Renal cortical epithelial cell (primary cell): ENCODE measurements around the gene SH2B2. TPM values are rescaled to one million over a fixed set of nuclear protein-coding genes. Genes with fewer than 3 reads are reported as not detected.
"Not testable (repeated sequence)": the region's sequence is repeated elsewhere in the genome, so short reads cannot be mapped to it uniquely, and the experiment has no call there.

Source experiments
- DNase-seq: peaks from one replicate; pipeline ENCODE4 v3.0.0-alpha.2; 2011; ENCODE audit warnings: low read depth
- total RNA-seq: library from RNA; depleted of rRNA; stranded (reverse); fragments of >200 nt; gene quantifications from 2 replicates; pipeline ENCODE4 v1.2.3, GENCODE V29; 2014

The SH2B2 gene
- total RNA-seq, 1 donor from 2014 or later, result 15.0 TPM

DNA sequence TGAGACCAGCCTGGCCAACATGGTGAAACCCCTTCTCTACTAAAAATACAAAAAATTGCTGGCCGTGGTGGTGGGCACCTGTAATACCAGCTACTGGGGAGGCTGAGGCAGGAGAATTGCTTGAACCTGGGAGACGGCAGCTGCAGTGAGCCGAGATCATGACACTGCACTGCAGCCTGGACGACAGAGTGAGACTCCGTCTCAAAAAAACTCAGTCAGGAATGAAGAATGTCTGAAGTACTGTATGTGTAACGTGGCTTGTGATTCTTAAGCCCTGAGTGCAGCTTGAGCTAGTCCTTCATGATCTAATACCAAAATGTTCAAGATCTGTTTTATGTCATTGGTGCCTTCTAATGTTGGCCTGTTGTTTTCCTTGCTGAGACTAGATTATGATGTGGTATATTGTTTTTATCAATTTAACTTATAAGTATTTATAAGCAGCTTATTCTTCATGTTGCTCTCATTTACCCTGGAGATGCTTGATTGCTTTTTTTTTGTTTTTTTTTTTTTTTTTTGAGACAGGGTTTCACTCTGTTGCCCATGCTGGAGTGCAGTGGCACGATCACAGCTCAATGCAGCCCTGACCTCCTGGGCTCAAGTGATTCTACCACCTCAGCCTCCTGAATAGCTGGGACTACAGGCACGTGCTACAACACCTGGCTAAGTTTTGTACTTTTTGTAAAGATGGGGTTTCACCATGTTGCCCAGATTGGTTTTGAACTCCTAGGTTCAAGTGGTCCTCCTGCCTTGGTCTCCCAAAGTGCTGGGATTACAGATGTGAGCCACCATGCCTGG, 44.2 kb downstream of the SH2B2 start:
- not testable (repeated sequence) for DNase-seq

DNA sequence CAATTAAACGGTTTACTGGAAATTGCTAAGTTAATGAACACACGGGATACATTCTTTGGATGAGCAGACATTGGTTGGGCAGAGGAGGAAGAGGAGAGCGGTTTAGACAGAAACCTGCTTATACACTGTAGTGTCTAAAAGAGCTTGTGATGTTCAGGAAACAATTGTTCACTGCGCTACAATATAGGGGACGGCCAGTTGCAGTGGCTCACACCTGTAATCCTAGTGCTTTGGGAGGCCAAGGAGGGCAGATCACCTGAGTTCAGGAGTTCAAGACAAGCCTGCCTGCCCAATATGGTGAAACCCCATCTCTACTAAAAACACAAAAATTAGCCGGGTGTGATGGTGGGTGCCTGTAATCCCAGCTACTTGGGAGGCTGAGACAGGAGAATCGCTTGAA, 48.9 kb downstream of the SH2B2 start:
- DNase-seq, result peak; percentile 31

GRCh38 chr7:102337002-102337401, 50.3 kb downstream of the SH2B2 start:
- DNase-seq, result not testable (repeated sequence)

GRCh38 chr7:102337420-102337819, 50.8 kb downstream of the SH2B2 start:
- not testable (repeated sequence) for DNase-seq

- peak; percentile 96 for DNase-seq
These were observed 54.1 kb downstream of the SH2B2 start for GRCh38 chr7:102340599-102341368.

DNA sequence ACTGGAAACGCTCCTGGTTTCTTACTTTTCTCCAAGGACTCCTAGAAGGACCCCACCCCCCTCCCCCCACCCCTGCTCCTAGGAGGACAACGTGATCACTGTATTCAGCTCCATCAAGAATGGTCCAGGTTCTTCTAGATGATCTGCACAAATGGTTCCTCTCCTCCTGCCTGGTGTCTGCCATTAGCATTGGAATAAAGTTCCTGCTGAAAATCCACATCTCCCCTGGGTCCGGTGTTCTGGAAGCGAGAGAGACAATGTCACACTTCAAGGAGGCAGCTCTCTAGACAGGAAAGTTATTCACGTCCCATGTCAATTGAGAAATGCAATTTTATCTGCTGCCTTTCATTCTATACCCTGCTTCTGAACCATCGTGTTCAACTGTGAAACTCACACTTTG, 60.3 kb downstream of the SH2B2 start:
- not testable (repeated sequence) for DNase-seq

GRCh38 chr7:102356344-102356743, 69.7 kb downstream of the SH2B2 start, which contains the start of gene SPDYE6:
Gene SPDYE6, minus strand, starts transcription at chr7:102356444. Its CDS starts 421 bp downstream, at chr7:102356023.
- not testable (repeated sequence) for DNase-seq

GRCh38 chr7:102363549-102364393, 77.1 kb downstream of the SH2B2 start:
- DNase-seq, result peak; percentile 97

- not testable (repeated sequence) for DNase-seq
These were observed 77.8 kb downstream of the SH2B2 start for GRCh38 chr7:102364394-102364886.

GRCh38 chr7:102365390-102365789, 78.7 kb downstream of the SH2B2 start:
- peak; percentile 51 for DNase-seq

DNA sequence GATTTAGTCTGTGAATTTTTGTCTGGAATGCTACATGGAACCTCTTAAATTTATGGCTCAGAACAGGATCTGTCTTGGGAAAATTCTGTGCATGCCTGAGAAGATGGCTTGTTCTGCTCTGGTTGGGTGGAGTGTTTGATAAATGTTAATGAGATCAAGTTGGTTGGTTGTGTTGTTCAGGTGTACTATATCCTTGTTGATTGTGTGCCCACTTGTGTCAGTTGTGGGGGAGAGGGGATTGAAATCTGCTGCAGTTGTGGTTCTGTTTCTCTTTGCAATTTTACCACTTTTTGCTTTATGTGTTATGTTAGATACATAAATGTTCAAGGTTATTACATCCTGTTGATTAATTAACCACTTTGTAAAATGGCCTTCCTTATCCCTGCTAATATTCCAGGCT, 83.4 kb downstream of the SH2B2 start:
- not testable (repeated sequence) for DNase-seq

Other genes with a start within 250 kb of the SH2B2 start
- not detected in 2 replicates for gene SPDYE6, start 69.6 kb downstream of the SH2B2 start, total RNA-seq
- 25.4 and 26.1 TPM in 2 replicates for gene PRKRIP1, start 109.5 kb downstream of the SH2B2 start, total RNA-seq
- 43.2 and 138 TPM in 2 replicates for gene ORAI2, start 146.7 kb downstream of the SH2B2 start, total RNA-seq
- 9.9 and 26.6 TPM in 2 replicates for gene ALKBH4, start 178.0 kb downstream of the SH2B2 start, total RNA-seq
- 26.2 and 29.5 TPM in 2 replicates for gene LRWD1, start 178.1 kb downstream of the SH2B2 start, total RNA-seq
- 12.0 and 17.4 TPM in 2 replicates for gene POLR2J, start 192.1 kb downstream of the SH2B2 start, total RNA-seq
- 0.85 and 0.87 TPM in 2 replicates for gene RASA4B, start 230.9 kb downstream of the SH2B2 start, total RNA-seq